GM23248 (cell line): ENCODE data around the gene DSG2. TPM values are rescaled to one million over a fixed set of nuclear protein-coding genes. Genes with fewer than 3 reads are reported as not detected.

Experiments used
- DNase-seq: peaks from one replicate; pipeline ENCODE4 v3.0.0-alpha.2; 2015
- H2AFZ ChIP-seq: fragments of 200-600 bp; sonication (generic); 2 replicates; pipeline ENCODE4 v1.6.1; 2016; ENCODE audit warnings: antibody characterized with exemption
- H3F3A ChIP-seq: fragments of 200-600 bp; sonication (generic); 2 replicates; pipeline ENCODE4 v1.6.1; 2016; ENCODE audit warnings: mild to moderate bottlenecking, antibody characterized with exemption, mixed run types; ENCODE audit not compliant: insufficient read depth
- H3K27ac ChIP-seq: fragments of 200-600 bp; sonication (generic); 2 replicates; pipeline ENCODE4 v1.5.1; 2016; ENCODE audit warnings: mild to moderate bottlenecking
- H3K27me3 ChIP-seq: fragments of 200-600 bp; sonication (generic); replicated peaks from 2 replicates; pipeline ENCODE4 v1.6.1; 2016; ENCODE audit warnings: mild to moderate bottlenecking; ENCODE audit not compliant: insufficient read depth
- H3K36me3 ChIP-seq: fragments of 200-600 bp; sonication (generic); 2 replicates; pipeline ENCODE4 v1.6.1; 2016; ENCODE audit warnings: low read depth, mild to moderate bottlenecking
- H3K4me1 ChIP-seq: fragments of 200-600 bp; sonication (generic); 2 replicates; pipeline ENCODE4 v1.6.1; 2016; ENCODE audit warnings: mild to moderate bottlenecking; ENCODE audit not compliant: insufficient read depth
- H3K4me2 ChIP-seq: fragments of 200-600 bp; sonication (generic); one replicate; pipeline ENCODE4 v1.6.1; 2016; ENCODE audit warnings: mild to moderate bottlenecking; ENCODE audit not compliant: unreplicated experiment
- H3K4me3 ChIP-seq: fragments of 200-600 bp; sonication (generic); 2 replicates; pipeline ENCODE4 v1.5.1; 2016; ENCODE audit warnings: mild to moderate bottlenecking
- H3K79me2 ChIP-seq: fragments of 200-600 bp; sonication (generic); 2 replicates; pipeline ENCODE4 v1.6.1; 2016; ENCODE audit warnings: mild to moderate bottlenecking; ENCODE audit not compliant: insufficient read depth
- H3K9ac ChIP-seq: fragments of 200-600 bp; sonication (generic); 2 replicates; pipeline ENCODE4 v1.6.1; 2016; ENCODE audit warnings: mild to moderate bottlenecking
- H3K9me2 ChIP-seq: fragments of 200-600 bp; sonication (generic); 2 replicates; pipeline ENCODE4 v1.6.1; 2016; ENCODE audit warnings: mixed run types, mild to moderate bottlenecking, moderate library complexity; ENCODE audit not compliant: insufficient read depth
- H3K9me3 ChIP-seq: fragments of 200-600 bp; sonication (generic); one replicate; pipeline ENCODE4 v1.6.1; 2017; ENCODE audit warnings: low read depth
- H4K20me1 ChIP-seq: fragments of 200-600 bp; sonication (generic); 2 replicates; pipeline ENCODE4 v1.6.0; 2016; ENCODE audit not compliant: insufficient read depth
- EZH2 ChIP-seq: fragments of 200-600 bp; sonication (generic); IDR thresholded peaks from 2 replicates; pipeline ENCODE4 v1.6.1; 2018; ENCODE audit warnings: antibody characterized with exemption, mild to moderate bottlenecking; ENCODE audit not compliant: insufficient read depth, poor library complexity, severe bottlenecking
- EZH2phosphoT487 ChIP-seq: fragments of 200-600 bp; sonication (generic); IDR thresholded peaks from 2 replicates; pipeline ENCODE4 v1.6.1; 2018; ENCODE audit warnings: antibody characterized with exemption, moderate library complexity, mild to moderate bottlenecking, low read depth; ENCODE audit not compliant: insufficient read depth
- WGBS, 2 experiments: methylation state at CpG; one replicate each; pipeline ENCODE4 v1.1.6; 2015 to 2017; ENCODE audit warnings: low lambda C conversion rate in 2 of 2, low coverage in 1 of 2; ENCODE audit errors: missing lambda C conversion rate in 2 of 2; 5-methylcytosine and 5-hydroxymethylcytosine counted together
- in situ Hi-C: fragments of 300-500 bp; cut with MboI; formaldehyde crosslinking; loops from 2 replicates; pipeline ENCODE4 v1.15.0; 2020
- polyA plus RNA-seq: library from polyadenylated mRNA; unstranded; fragments of >200 nt; fragmentation: Nextera tagmentation; extraction: Ambion mirVana; gene quantifications from 2 replicates; pipeline ENCODE4 v1.2.1, GENCODE V29; 2016
- total RNA-seq: library from RNA; depleted of rRNA; stranded (reverse); fragments of >200 nt; shearing (Covaris generic); gene quantifications from 2 replicates; pipeline ENCODE4 v1.2.3, GENCODE V29; 2014; rRNA removed

DSG2 gene
- under 0.01 TPM in 1 of 2 replicates, not detected in the other for total RNA-seq
- polyA plus RNA-seq = 0.04 TPM in 1 of 2 replicates, not detected in the other

DNA sequence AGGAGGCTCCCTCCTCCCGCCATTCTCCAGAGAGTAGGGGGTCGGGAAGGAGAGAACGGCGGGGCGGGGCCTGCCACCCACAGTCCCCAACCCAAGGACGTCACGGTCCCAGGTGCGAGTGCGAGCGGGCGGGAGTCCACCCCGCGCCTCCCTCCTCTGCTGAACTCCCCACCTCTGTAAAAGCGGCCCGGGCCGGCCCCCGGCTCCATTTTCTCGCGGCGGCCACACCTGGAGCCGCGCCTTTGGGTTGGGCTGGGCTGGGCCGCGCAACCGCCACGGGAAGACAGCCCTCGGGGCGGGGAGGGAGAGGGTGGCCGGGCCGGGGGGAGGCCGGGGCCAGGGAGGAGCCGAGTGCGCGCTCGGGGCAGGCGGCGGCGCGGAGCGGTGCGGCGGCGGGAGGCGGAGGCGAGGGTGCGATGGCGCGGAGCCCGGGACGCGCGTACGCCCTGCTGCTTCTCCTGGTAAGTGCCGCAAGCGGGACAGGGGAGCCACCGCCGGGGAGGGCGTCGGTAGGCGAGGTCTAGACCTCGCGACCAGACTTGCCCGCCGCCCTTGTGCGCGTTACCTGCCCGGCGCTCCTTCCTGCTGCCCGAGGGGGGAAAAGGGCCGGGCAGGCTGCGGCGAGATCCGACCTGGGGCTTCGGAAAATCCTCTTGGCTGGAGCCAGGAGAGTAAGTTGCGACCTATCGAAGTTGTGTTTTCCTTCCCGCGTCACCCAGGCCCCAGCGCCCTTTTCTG lies at the start of gene DSG2:
TSS of gene DSG2 (plus strand) at position 342 of the 738 bp plus-strand sequence. CDS start at position 417, 75 bp downstream.
- no peaks in the 10 kb centered on the region for H3K36me3 ChIP-seq
- H3K9me3 ChIP-seq = no peaks in the 10 kb centered on the region
- peaks cover 34% of the 10 kb centered on the region for H3K27me3 ChIP-seq
- DNase-seq = peak; percentile 24
- H4K20me1 ChIP-seq = no peaks in the 10 kb centered on the region
- no peaks in the 10 kb centered on the region for H3K79me2 ChIP-seq
- WGBS, 2 experiments = 3 to 6% methylated on average over 14 to 75 of the region's 79 CpGs
- no peak within 1 kb of the TSS for H3K27ac ChIP-seq
- no peak within 1 kb of the TSS for H3K9ac ChIP-seq
- no peaks in the 10 kb centered on the region for H3K9me2 ChIP-seq
- TF ChIP-seq EZH2 (no peak), EZH2phosphoT487 (no peak)
- peak within 1 kb of the TSS; percentile 31 for H3K4me2 ChIP-seq
- no peaks in the 10 kb centered on the region for H3K4me1 ChIP-seq
- H2AFZ ChIP-seq = peak within 1 kb of the TSS; percentile 34
- H3K4me3 ChIP-seq = peak within 1 kb of the TSS; percentile 27
- in situ Hi-C loops = no loop called here
- H3F3A ChIP-seq = no peaks in the 10 kb centered on the region

DNA sequence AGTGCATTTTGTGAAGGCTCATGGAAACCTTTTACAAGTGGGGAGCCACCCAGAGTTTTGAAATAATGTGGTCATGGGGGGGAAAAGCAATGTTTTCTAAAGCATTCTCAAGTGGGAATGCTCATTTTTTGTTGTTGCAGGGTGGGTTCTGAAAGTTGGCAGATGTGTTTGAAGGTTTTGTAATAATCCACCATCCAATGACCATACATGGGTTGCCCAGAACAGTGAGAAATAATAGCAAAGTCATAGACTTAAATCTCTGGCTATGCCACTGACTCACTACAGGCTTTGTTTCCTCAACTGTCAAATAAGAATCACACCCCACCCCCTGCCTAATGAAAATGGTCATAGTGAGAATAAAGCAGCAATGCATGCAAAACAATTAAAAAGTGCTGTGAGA lies 47.6 kb upstream of the DSG2 start:
- Histone ChIP-seq H3K27me3 (no peaks in the 10 kb centered on the region), H3K36me3 (no peaks in the 10 kb centered on the region), H4K20me1 (no peaks in the 10 kb centered on the region), H2AFZ (no peak overlapping the region), H3K79me2 (no peaks in the 10 kb centered on the region), H3K4me2 (no peak overlapping the region), H3K9me3 (no peaks in the 10 kb centered on the region), H3F3A (no peaks in the 10 kb centered on the region), H3K9ac (no peak overlapping the region), H3K27ac (no peak overlapping the region), H3K9me2 (no peaks in the 10 kb centered on the region), H3K4me3 (no peak overlapping the region), H3K4me1 (no peaks in the 10 kb centered on the region)
- TF ChIP-seq EZH2phosphoT487 = no peak
- no peak for TF ChIP-seq EZH2
- DNase-seq = no peak
- in situ Hi-C loops = no loop called here

DNA sequence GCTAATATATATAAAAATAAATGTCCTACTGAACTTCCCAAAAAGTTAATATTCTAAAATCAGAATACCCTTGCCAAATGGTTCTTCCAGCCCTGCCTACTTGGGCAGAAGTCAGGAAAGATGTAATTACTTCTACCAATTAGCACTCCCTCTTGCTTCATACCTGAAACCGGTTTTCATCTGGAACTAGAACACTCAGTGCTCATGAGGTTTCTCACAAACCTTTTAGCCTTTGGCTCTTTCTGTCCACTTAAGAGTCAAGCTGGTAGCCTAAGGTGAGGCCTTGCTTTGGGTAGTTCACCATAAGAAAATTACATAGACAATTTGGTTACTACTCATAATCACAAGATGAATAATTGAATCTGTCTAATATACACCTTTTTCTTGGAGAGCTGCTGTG lies 46.4 kb upstream of the DSG2 start:
- Histone ChIP-seq H3K27me3 (no peaks in the 10 kb centered on the region), H3K27ac (no peak overlapping the region), H3K4me1 (no peaks in the 10 kb centered on the region), H3K4me2 (no peak overlapping the region), H3K9me3 (no peaks in the 10 kb centered on the region), H3K9me2 (no peaks in the 10 kb centered on the region), H3F3A (no peaks in the 10 kb centered on the region), H3K9ac (no peak overlapping the region), H4K20me1 (no peaks in the 10 kb centered on the region), H3K36me3 (no peaks in the 10 kb centered on the region), H2AFZ (no peak overlapping the region), H3K79me2 (no peaks in the 10 kb centered on the region), H3K4me3 (no peak overlapping the region)
- no peak for TF ChIP-seq EZH2
- TF ChIP-seq EZH2phosphoT487 = no peak
- DNase-seq = no peak
- WGBS, 2 experiments = 56 to 60% methylated on average over 1 of the region's 1 CpG
- in situ Hi-C loops = no loop called here

DNA sequence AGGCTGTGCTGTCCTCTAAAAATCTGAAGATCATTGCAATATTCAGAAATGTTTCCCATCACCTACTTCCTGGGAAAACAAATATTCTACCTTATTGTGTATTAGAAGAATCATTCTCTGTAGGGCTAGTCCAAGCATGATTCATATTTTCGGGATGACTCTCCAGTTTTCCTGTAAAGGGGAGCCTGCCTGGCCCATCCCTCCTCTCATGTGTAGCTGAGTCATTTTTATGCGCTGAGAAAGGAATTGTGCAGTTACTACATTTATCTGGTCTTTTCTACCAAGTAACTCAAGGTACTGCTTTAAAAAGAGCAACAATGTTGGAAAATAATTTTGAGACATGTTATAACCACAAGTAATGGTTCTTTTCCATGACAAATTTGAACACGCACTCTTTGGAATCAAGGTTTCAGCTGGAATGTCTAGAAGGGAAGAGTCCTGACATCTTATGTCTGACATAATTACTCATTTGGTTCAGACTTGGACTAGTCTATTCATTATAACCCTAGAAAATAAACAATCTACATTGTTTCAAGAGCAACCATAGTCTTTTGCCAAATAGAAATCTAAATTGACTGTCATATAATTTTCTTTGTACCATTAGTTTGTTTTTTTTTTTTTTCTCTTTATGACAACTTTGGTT lies 43.8 kb upstream of the DSG2 start:
- Histone ChIP-seq H3K27ac (no peak overlapping the region), H3K27me3 (no peaks in the 10 kb centered on the region), H3K79me2 (no peaks in the 10 kb centered on the region), H3K36me3 (no peaks in the 10 kb centered on the region), H2AFZ (no peak overlapping the region), H3K4me1 (no peaks in the 10 kb centered on the region), H3F3A (no peaks in the 10 kb centered on the region), H3K9ac (no peak overlapping the region), H3K4me2 (no peak overlapping the region), H3K4me3 (no peak overlapping the region), H3K9me3 (no peaks in the 10 kb centered on the region), H3K9me2 (no peaks in the 10 kb centered on the region), H4K20me1 (no peaks in the 10 kb centered on the region)
- peak; percentile 30 for DNase-seq
- in situ Hi-C loops = no loop called here
- TF ChIP-seq EZH2phosphoT487 (no peak), EZH2 (no peak)
- WGBS, 2 experiments = 39 to 43% methylated on average over 3 of the region's 3 CpGs

DNA sequence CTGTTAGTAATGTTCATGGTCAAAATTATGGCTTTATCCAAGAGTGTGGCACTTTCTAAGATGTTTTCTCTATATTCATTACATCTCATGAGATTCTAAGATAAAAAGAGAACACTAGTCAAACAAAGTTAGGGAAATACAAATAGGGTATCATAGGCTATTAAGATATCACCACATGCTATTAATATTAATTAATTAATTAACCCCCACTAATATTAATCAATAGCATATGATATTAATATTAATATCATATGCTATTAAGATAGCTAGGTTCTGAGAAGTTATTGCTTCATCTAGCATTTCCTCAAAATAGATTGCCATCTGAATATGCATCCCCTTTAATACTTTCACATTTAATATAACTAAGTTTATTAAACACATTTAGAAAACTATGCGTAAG lies 28.3 kb upstream of the DSG2 start:
- TF ChIP-seq EZH2phosphoT487 (no peak), EZH2 (no peak)
- H3K27ac ChIP-seq = no peak overlapping the region
- H3K27me3 ChIP-seq = no peaks in the 10 kb centered on the region
- H3K4me2 ChIP-seq = no peak overlapping the region
- no peak overlapping the region for H2AFZ ChIP-seq
- no peaks in the 10 kb centered on the region for H3K9me3 ChIP-seq
- H3K9me2 ChIP-seq = no peaks in the 10 kb centered on the region
- no peaks in the 10 kb centered on the region for H3K4me1 ChIP-seq
- in situ Hi-C loops = no loop called here
- H3K9ac ChIP-seq = no peak overlapping the region
- H3K4me3 ChIP-seq = no peak overlapping the region
- no peaks in the 10 kb centered on the region for H3F3A ChIP-seq
- H4K20me1 ChIP-seq = no peaks in the 10 kb centered on the region
- WGBS, 2 experiments = 65 to 72% methylated on average over 1 of the region's 1 CpG
- H3K79me2 ChIP-seq = no peaks in the 10 kb centered on the region
- no peaks in the 10 kb centered on the region for H3K36me3 ChIP-seq
- no peak for DNase-seq
